AG09309 (cell line): ENCODE measurements around the gene KLHDC4.
"Not testable (repeated sequence)": the region's sequence is repeated elsewhere in the genome, so short reads cannot be mapped to it uniquely, and the experiment has no call there.

Experiments used
- DNase-seq: peaks from one replicate; pipeline ENCODE4 v3.0.0-alpha.2; 2010; ENCODE audit warnings: low read depth
- H3K4me3 ChIP-seq: 2 replicates; pipeline ENCODE4 v1.5.1; 2011; ENCODE audit warnings: mild to moderate bottlenecking, low read depth, low read length, moderate library complexity; ENCODE audit not compliant: control insufficient read depth
- TF ChIP-seq, protein P1 (sequence below): IDR thresholded peaks from 2 replicates; pipeline ENCODE4 v1.5.1; 2011; ENCODE audit warnings: mild to moderate bottlenecking, low read depth, low read length, inconsistent platforms; ENCODE audit not compliant: insufficient read depth, control insufficient read depth; ENCODE audit errors: missing control alignments

The KLHDC4 gene

DNA sequence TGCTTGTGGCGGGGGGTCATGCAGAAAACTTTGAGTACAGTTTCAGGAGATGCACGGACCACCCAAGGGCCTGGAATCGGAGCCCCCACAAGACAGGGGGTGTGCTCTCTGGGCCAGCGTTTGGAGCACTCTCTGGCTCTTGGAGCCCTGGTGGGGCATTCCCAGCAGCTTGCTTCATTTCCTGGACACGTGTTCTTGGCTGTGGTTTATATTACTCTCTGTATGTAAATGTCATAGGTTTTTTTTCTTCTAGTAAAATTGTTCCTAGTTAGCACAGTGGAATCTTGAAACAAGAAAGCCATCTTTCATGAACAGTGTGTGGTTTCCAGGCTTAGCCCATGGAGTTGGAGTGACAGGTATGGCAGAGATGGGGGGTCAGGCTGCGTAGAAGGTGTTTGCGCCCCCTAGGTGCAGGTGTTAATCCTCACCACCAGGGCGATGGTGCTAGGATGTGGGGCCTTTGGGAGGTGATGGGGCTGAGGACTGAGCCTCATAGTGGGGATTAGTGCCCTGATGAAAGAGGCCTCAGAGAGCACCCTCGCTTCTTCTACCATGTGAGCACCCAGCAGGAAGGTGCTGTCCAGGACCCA lies 83.7 kb downstream of the KLHDC4 start:
- TF ChIP-seq, protein P1, sequence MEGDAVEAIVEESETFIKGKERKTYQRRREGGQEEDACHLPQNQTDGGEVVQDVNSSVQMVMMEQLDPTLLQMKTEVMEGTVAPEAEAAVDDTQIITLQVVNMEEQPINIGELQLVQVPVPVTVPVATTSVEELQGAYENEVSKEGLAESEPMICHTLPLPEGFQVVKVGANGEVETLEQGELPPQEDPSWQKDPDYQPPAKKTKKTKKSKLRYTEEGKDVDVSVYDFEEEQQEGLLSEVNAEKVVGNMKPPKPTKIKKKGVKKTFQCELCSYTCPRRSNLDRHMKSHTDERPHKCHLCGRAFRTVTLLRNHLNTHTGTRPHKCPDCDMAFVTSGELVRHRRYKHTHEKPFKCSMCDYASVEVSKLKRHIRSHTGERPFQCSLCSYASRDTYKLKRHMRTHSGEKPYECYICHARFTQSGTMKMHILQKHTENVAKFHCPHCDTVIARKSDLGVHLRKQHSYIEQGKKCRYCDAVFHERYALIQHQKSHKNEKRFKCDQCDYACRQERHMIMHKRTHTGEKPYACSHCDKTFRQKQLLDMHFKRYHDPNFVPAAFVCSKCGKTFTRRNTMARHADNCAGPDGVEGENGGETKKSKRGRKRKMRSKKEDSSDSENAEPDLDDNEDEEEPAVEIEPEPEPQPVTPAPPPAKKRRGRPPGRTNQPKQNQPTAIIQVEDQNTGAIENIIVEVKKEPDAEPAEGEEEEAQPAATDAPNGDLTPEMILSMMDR: peak; percentile 36
- peak; percentile 31 for DNase-seq

DNA sequence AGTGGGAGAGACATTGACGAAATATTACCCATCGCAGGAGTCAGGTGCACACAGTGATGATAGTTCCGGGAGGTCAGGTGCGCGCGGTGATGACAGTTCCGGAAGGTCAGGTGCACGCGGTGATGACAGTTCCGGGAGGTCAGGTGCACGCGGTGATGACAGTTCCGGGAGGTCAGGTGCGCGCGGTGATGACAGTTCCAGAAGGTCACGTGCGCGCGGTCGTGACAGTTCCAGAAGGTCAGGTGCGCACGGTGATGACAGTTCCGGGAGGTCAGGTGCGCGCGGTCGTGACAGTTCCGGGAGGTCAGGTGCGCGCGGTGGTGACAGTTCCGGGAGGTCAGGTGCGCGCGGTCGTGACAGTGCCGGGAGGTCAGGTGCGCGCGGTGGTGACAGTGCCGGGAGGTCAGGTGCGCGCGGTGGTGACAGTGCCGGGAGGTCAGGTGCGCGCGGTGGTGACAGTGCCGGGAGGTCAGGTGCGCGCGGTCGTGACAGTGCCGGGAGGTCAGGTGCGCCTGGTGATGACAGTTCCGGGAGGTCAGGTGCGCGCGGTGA lies 84.7 kb downstream of the KLHDC4 start:
- not testable (repeated sequence) for H3K4me3 ChIP-seq, DNase-seq

More for the DNA sequence above, 83.7 kb downstream of the KLHDC4 start:
- no peak overlapping the region for H3K4me3 ChIP-seq

DNA sequence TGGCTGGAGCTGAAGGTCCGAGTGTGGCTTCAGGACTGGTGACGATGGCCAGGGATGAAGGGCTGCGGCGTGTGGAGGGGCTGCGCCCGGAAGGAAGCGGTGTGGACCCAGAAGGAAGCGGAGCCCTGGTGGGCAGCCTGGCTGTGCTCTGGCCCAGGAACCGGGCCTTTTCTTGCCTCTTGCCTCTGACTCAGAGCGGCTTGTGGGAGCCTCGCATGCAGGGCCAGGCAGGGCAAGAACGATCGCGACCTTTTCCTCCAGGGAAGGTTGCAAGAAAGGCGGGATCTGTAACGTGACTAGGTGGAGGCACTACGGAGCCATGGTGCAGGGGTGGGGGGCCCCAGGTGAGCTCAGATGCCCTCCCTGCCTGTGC lies 85.5 kb downstream of the KLHDC4 start:
- no peak for DNase-seq
- TF ChIP-seq, protein P1: no peak
- H3K4me3 ChIP-seq: no peak overlapping the region

DNA sequence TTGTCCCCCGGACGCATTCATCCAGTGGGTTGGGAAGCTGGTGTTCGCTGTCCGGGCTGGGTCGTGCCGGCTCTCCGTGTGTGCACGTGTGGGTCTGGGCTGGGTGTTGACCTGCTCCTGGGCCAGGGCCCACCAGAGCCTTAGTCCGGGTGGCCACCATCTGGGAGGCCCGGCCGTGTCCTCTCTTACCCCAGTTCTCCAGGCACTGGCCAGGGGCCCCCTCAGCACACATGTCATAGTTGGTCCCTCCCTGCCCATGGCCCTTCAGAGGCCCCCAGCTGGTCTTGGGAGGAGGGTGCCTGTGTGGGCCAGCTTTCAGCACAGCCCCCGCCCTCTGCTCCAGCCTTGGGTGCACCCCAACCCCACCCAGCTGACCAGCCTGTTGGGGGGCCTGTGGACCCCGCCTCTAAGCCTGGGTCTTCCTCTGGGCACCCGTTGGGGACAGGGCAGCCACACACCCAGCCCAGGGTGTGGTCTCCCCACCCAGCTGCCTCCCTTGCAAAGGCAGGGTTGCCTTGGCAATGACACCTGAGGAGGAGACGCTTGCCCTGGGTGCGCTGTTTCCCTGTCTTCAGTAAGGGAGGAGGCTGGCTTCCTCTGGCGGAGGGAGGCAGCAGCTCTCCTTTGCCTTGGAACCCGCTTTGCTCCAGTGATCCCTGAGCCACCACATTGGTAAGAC lies 86.1 kb downstream of the KLHDC4 start:
- DNase-seq: no peak
- no peak overlapping the region for H3K4me3 ChIP-seq
- TF ChIP-seq, protein P1: no peak

DNA sequence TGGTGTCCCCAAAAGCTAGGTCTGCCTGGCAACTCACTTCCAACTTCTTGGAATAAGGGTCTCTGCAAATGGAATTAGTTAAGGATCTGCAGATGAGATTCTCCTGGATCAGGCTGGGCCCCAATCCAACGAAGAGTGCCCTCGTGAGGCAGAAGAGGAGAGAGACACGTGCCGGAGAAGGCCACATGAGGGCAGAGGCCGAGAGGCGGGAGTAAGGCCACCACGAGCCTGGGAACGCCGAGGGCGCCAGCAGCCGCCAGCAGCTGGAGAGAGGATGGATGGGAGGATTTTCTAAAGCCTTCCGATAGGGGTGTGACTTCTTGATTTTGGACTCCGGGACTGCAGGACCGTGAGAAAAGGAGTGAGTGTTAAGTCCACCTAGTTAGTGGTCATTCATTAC lies 87.2 kb downstream of the KLHDC4 start:
- H3K4me3 ChIP-seq: no peak overlapping the region
- TF ChIP-seq, protein P1: no peak
- no peak for DNase-seq

DNA sequence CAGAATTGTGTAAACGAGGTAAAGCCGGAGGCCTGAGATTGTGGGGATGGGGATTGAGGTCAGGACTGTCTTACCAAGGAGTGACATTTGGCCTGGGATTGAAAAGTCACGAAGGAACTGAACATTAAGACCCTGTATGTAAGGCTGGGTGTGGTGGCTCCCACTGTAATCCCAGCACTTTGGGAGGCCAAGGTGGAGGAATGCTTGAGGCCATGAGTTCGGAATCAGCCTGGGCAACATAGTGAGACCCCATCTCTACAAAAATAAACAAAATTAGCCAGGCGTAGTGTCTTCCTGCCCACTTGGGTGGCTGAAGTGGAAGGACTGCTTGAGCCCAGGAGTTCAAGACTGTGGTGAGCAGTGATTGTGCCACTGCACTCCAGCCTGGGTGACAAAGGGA lies 88.0 kb downstream of the KLHDC4 start:
- no peak for DNase-seq
- TF ChIP-seq, protein P1: no peak
- H3K4me3 ChIP-seq: no peak overlapping the region

DNA sequence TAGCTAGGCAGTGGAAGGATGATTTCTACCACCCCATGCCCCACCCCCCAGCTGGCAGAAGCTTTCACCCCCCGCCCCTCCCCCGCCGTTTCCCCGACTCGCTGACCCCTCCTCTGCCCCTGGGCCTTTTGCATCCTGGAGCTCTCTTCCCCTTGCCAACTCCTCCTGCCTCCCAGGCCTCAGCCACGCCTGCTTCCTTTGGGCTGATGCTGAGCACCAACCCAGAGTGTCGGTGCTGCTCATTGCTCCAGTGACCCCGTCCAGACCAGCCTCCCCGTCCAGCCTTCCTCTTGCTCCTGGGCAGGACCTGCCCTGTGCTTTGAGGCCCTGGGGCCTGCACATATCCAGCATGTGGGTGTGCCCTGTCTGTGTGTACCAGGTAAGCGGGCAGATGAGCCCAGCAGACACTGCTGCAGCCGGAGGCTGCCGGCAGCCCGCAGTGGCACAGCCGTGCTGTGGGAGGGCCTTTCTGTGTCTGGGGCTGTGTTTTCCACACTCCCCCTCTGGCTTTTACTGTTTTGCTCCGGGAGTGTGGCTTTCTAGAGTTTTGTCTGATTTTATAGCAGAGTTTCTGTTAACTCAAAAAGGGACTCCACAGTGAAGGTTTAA lies 90.6 kb downstream of the KLHDC4 start:
- DNase-seq: no peak
- no peak overlapping the region for H3K4me3 ChIP-seq
- TF ChIP-seq, protein P1: no peak
